SK-N-SH treated with all-trans-retinoic acid at 6 μM for 48 hours (cell line): Measurements from ENCODE around the gene GOSR2.

Source experiments
- ATAC-seq: fragments of 200-7000 bp; cut with Tn5 transposase; 3 replicates; pipeline ENCODE4 v1.9.1; 2020; ENCODE audit warnings: mild to moderate bottlenecking, moderate library complexity
- ARNTL ChIP-seq: fragments of 450-650 bp; formaldehyde crosslinking; IDR thresholded peaks from 2 replicates; pipeline ENCODE4 v1.5.0; 2020; ENCODE audit warnings: low read depth, mild to moderate bottlenecking, moderate library complexity, borderline replicate concordance
- BACH2 ChIP-seq: fragments of 250-450 bp; sonication (Bioruptor Pico); IDR thresholded peaks from 2 replicates; pipeline ENCODE4 v1.9.0; 2021; ENCODE audit warnings: mild to moderate bottlenecking, borderline replicate concordance
- CREB5 ChIP-seq: fragments of 250-450 bp; sonication (Bioruptor Pico); IDR thresholded peaks from 2 replicates; pipeline ENCODE4 v1.5.1; 2020; ENCODE audit warnings: low read depth, mild to moderate bottlenecking, moderate library complexity
- CSDC2 ChIP-seq: fragments of 250-450 bp; sonication (Bioruptor Pico); IDR thresholded peaks from 2 replicates; pipeline ENCODE4 v1.5.0; 2020; ENCODE audit warnings: mild to moderate bottlenecking, moderate library complexity
- CSRNP3 ChIP-seq: fragments of 250-450 bp; sonication (Bioruptor Pico); IDR thresholded peaks from 2 replicates; pipeline ENCODE4 v1.5.1; 2021; ENCODE audit warnings: mild to moderate bottlenecking, moderate library complexity
- ESRRG ChIP-seq: fragments of 250-450 bp; sonication (Bioruptor Pico); IDR thresholded peaks from 2 replicates; pipeline ENCODE4 v1.6.1; 2021; ENCODE audit warnings: mild to moderate bottlenecking
- GLIS3 ChIP-seq: fragments of 250-450 bp; sonication (Bioruptor Pico); IDR thresholded peaks from 2 replicates; pipeline ENCODE4 v1.5.0; 2020; ENCODE audit warnings: mild to moderate bottlenecking, moderate library complexity
- ISL1 ChIP-seq: fragments of 250-450 bp; sonication (Bioruptor Pico); IDR thresholded peaks from 2 replicates; pipeline ENCODE4 v2.1.2; 2022; ENCODE audit warnings: mild to moderate bottlenecking, moderate library complexity
- OSR1 ChIP-seq: fragments of 250-450 bp; sonication (Bioruptor Pico); IDR thresholded peaks from 2 replicates; pipeline ENCODE4 v1.8.0; 2022; ENCODE audit warnings: moderate library complexity, mild to moderate bottlenecking, inconsistent platforms
- PATZ1 ChIP-seq: fragments of 250-450 bp; sonication (Bioruptor Pico); IDR thresholded peaks from 2 replicates; pipeline ENCODE4 v1.8.0; 2020; ENCODE audit warnings: mild to moderate bottlenecking, moderate library complexity, borderline replicate concordance
- POU6F1 ChIP-seq: fragments of 250-450 bp; sonication (Bioruptor Pico); IDR thresholded peaks from 2 replicates; pipeline ENCODE4 v1.8.0; 2021; ENCODE audit warnings: low read depth, mild to moderate bottlenecking, moderate library complexity, borderline replicate concordance
- PPARA ChIP-seq: fragments of 250-450 bp; sonication (Bioruptor Pico); IDR thresholded peaks from 2 replicates; pipeline ENCODE4 v1.5.0; 2020; ENCODE audit warnings: mild to moderate bottlenecking, borderline replicate concordance
- RARB ChIP-seq: fragments of 250-450 bp; sonication (Bioruptor Pico); IDR thresholded peaks from 2 replicates; pipeline ENCODE4 v1.8.0; 2021; ENCODE audit warnings: mild to moderate bottlenecking, moderate library complexity
- SNAI2 ChIP-seq: fragments of 250-450 bp; sonication (Bioruptor Pico); IDR thresholded peaks from 2 replicates; pipeline ENCODE4 v1.5.0; 2020; ENCODE audit warnings: mild to moderate bottlenecking, moderate library complexity
- TCF4 ChIP-seq: fragments of 250-450 bp; sonication (Bioruptor Pico); IDR thresholded peaks from 2 replicates; pipeline ENCODE4 v1.8.0; 2021; ENCODE audit warnings: mild to moderate bottlenecking, moderate library complexity, borderline replicate concordance
- ZFP3 ChIP-seq: fragments of 250-450 bp; sonication (Bioruptor Pico); IDR thresholded peaks from 2 replicates; pipeline ENCODE4 v1.5.0; 2020; ENCODE audit warnings: mild to moderate bottlenecking, moderate library complexity
- ZFP30 ChIP-seq: fragments of 450-650 bp; formaldehyde crosslinking; IDR thresholded peaks from 2 replicates; pipeline ENCODE4 v1.5.0; 2022; ENCODE audit warnings: mild to moderate bottlenecking, moderate library complexity
- ZNF565 ChIP-seq: fragments of 450-650 bp; formaldehyde crosslinking; conservative IDR thresholded peaks from 2 replicates; pipeline ENCODE4 v1.5.0; 2020; ENCODE audit warnings: low read depth, mild to moderate bottlenecking, moderate library complexity
- ZNF70 ChIP-seq: fragments of 450-650 bp; formaldehyde crosslinking; IDR thresholded peaks from 2 replicates; pipeline ENCODE4 v1.5.0; 2020; ENCODE audit warnings: mild to moderate bottlenecking, moderate library complexity
- ZNF8 ChIP-seq: fragments of 450-650 bp; formaldehyde crosslinking; IDR thresholded peaks from 2 replicates; pipeline ENCODE4 v1.5.0; 2020; ENCODE audit warnings: mild to moderate bottlenecking, moderate library complexity

GOSR2 gene

GRCh38 chr17:46940692-46941404, 17.9 kb downstream of the GOSR2 start:
- peak; percentile 70 for ATAC-seq
- TF ChIP-seq ESRRG (CRISPR knock-in tag): no peak
- no peak for TF ChIP-seq ZNF70 (CRISPR knock-in tag)
- TF ChIP-seq ISL1 (CRISPR knock-in tag): no peak
- no peak for TF ChIP-seq TCF4 (CRISPR knock-in tag)
- no peak for TF ChIP-seq RARB (CRISPR knock-in tag)
- no peak for TF ChIP-seq ARNTL (CRISPR knock-in tag)
- no peak for TF ChIP-seq CSRNP3
- no peak for TF ChIP-seq GLIS3 (CRISPR knock-in tag)
- no peak for TF ChIP-seq CREB5 (CRISPR knock-in tag)
- TF ChIP-seq POU6F1: no peak
- no peak for TF ChIP-seq PATZ1
- TF ChIP-seq ZFP3 (CRISPR knock-in tag): no peak
- TF ChIP-seq CSDC2 (CRISPR knock-in tag): no peak
- TF ChIP-seq BACH2: no peak

GRCh38 chr17:46942441-46943217, 19.7 kb downstream of the GOSR2 start:
- peak; percentile 73 for ATAC-seq
- TF ChIP-seq PPARA (CRISPR knock-in tag): no peak
- TF ChIP-seq ARNTL (CRISPR knock-in tag): no peak
- 0 out of 2 replicates have a peak, but pooled peaks have one; percentile 53 for TF ChIP-seq GLIS3 (CRISPR knock-in tag)
- TF ChIP-seq BACH2: no peak
- TF ChIP-seq ZFP30 (CRISPR knock-in tag): no peak
- no peak for TF ChIP-seq SNAI2
- no peak for TF ChIP-seq CREB5 (CRISPR knock-in tag)
- TF ChIP-seq CSDC2 (CRISPR knock-in tag): no peak
- TF ChIP-seq CSRNP3: 0 out of 2 replicates have a peak, but pooled peaks have one; percentile 5
- no peak for TF ChIP-seq POU6F1

- ATAC-seq: 0 out of 3 replicates have a peak, but pooled peaks have one; percentile 0
- TF ChIP-seq PATZ1 (no peak), ESRRG (CRISPR knock-in tag) (no peak), ZNF565 (CRISPR knock-in tag) (no peak), ZFP3 (CRISPR knock-in tag) (no peak), OSR1 (CRISPR knock-in tag) (no peak), POU6F1 (no peak), ARNTL (CRISPR knock-in tag) (no peak), ZNF8 (no peak), ZFP30 (CRISPR knock-in tag) (no peak), GLIS3 (CRISPR knock-in tag) (no peak), ISL1 (CRISPR knock-in tag) (no peak), PPARA (CRISPR knock-in tag) (no peak), CSDC2 (CRISPR knock-in tag) (no peak)
Observed at GRCh38 chr17:46943218-46943500, 20.2 kb downstream of the GOSR2 start.
